ENCODE results near the gene UBE2H.

The UBE2H gene

DNA sequence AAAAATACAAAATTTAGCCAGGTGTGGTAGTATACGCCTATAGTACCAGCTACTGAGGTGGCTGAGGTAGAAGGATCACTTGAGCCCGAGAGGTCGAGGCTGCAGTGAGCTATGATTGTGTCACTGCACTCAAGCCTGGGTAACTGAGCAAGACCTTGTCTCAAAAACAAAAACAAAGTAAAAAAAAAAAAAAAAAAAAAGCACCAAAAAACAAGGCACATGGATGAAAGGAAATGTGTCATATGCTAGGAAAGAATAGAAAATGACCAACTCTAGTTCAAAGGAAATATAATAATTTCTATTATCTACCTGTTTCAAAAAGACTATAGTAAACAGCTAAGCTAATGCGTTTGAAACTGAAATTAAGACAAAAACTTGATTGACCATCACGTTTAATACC lies 33.8 kb downstream of the UBE2H start:
- Histone ChIP-seq H3K9ac (ENCODE audit: low read length) (no peak overlapping the region), H3F3A (ENCODE audit: insufficient read depth, low read length) (peaks cover 4% of the 10 kb centered on the region), H3K4me2 (ENCODE audit: low read depth, low read length) (no peak overlapping the region), H4K20me1 (ENCODE audit: insufficient read depth, low read length) (peaks cover 44% of the 10 kb centered on the region), H3K4me3 (ENCODE audit: low read length) (no peak overlapping the region), H3K9me2 (replicated peaks; ENCODE audit: insufficient read depth, low read length) (no peaks in the 10 kb centered on the region), H3K79me2 (ENCODE audit: low read length) (peaks cover 99% of the 10 kb centered on the region), H3K27me3 (replicated peaks; ENCODE audit: insufficient read depth, low read length) (no peaks in the 10 kb centered on the region), H3K4me1 (ENCODE audit: low read length) (peaks cover 11% of the 10 kb centered on the region), H3K36me3 (replicated peaks; ENCODE audit: insufficient read depth, low read length) (no peaks in the 10 kb centered on the region; the same call in 1 of the 2 replicates), H2AFZ (ENCODE audit: low read length) (no peak overlapping the region), H3K27ac (ENCODE audit: low read length) (no peak overlapping the region), H3K9me3 (replicated peaks; ENCODE audit: insufficient read depth, low read length) (no peaks in the 10 kb centered on the region)
- no peak for DNase-seq
- TF ChIP-seq EZH2 (optimal IDR thresholded peaks at IDR 0.05; ENCODE audit: low read depth, low read length) (no peak), EZH2phosphoT487 (IDR thresholded peaks at IDR 0.05; ENCODE audit: low read length) (no peak)
- TF ChIP-seq, protein P1, sequence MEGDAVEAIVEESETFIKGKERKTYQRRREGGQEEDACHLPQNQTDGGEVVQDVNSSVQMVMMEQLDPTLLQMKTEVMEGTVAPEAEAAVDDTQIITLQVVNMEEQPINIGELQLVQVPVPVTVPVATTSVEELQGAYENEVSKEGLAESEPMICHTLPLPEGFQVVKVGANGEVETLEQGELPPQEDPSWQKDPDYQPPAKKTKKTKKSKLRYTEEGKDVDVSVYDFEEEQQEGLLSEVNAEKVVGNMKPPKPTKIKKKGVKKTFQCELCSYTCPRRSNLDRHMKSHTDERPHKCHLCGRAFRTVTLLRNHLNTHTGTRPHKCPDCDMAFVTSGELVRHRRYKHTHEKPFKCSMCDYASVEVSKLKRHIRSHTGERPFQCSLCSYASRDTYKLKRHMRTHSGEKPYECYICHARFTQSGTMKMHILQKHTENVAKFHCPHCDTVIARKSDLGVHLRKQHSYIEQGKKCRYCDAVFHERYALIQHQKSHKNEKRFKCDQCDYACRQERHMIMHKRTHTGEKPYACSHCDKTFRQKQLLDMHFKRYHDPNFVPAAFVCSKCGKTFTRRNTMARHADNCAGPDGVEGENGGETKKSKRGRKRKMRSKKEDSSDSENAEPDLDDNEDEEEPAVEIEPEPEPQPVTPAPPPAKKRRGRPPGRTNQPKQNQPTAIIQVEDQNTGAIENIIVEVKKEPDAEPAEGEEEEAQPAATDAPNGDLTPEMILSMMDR (IDR thresholded peaks at IDR 0.05; ENCODE audit: low read length) = no peak

DNA sequence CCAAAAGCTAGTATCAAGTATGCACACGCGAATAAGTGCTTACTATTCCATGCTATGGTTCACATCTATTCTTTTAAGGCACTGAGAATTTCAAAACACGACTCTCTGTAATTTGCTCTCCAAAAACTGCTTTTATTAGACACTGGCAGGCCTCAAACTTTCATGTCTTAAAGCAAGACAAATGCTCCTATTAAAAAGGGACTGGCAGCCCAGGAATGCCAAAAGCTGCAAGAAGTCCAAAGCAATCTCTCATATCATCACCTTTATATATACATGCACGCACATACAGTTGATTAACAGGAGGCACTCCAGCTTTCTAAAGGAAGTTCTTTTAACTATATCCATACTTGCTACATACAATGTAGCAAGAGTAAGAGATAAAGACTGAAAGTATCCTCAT lies 34.8 kb downstream of the UBE2H start:
- no peak overlapping the region for H3K9ac ChIP-seq (ENCODE audit: low read length)
- 0 out of 2 replicates have a peak, but pooled peaks cover 3% of the 10 kb centered on the region for H3K4me1 ChIP-seq (ENCODE audit: low read length)
- no peak overlapping the region for H3K27ac ChIP-seq (ENCODE audit: low read length)
- no peaks in the 10 kb centered on the region for H3K27me3 ChIP-seq (replicated peaks; ENCODE audit: insufficient read depth, low read length)
- H3K9me2 ChIP-seq (replicated peaks; ENCODE audit: insufficient read depth, low read length) = no peaks in the 10 kb centered on the region
- H3K4me2 ChIP-seq (ENCODE audit: low read depth, low read length) = no peak overlapping the region
- H3K4me3 ChIP-seq (ENCODE audit: low read length) = no peak overlapping the region
- no peak for DNase-seq
- no peak for TF ChIP-seq EZH2 (optimal IDR thresholded peaks at IDR 0.05; ENCODE audit: low read depth, low read length)
- TF ChIP-seq, protein P1 (IDR thresholded peaks at IDR 0.05; ENCODE audit: low read length) = no peak
- no peak for TF ChIP-seq EZH2phosphoT487 (IDR thresholded peaks at IDR 0.05; ENCODE audit: low read length)
- H3K36me3 ChIP-seq (replicated peaks; ENCODE audit: insufficient read depth, low read length) = no peaks in the 10 kb centered on the region; the same call in 1 of the 2 replicates
- H4K20me1 ChIP-seq (ENCODE audit: insufficient read depth, low read length) = peaks cover 47% of the 10 kb centered on the region
- no peaks in the 10 kb centered on the region for H3F3A ChIP-seq (ENCODE audit: insufficient read depth, low read length)
- no peaks in the 10 kb centered on the region for H3K9me3 ChIP-seq (replicated peaks; ENCODE audit: insufficient read depth, low read length)
- H2AFZ ChIP-seq (ENCODE audit: low read length) = no peak overlapping the region
- peaks cover 99% of the 10 kb centered on the region for H3K79me2 ChIP-seq (ENCODE audit: low read length)

DNA sequence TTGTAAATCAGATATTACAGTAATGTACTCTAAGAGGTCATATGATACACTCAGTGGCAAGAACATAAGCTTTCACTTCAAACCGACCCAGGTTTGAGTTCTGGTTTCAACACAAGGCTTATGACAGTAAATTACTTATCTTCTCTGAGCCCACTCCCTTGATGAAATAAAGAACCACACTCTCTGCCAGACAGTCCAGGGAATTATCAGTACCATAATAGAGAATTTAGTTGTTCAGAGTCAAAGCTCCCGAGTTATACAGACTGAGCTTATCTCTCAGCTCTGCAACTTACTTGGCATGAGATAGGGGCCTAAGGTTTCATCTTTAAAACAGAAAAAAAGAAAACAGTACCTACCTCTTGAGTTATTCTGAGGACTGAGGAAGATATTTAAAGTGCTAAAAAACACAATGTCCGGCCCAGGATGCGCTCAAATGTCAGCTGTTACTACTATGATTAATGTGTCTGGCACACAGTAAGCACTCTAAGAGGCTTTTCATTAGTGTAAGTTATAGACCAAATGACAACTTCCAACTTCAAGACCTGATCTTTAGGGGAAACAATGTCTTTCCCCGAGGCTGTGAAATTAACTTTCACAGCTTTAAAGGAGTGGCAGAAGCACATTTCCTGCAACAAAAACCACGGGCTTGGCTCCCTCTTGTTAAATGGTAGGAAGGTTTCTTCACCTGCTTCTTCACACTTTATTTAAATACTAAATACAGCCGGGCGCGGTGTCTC lies 38.1 kb downstream of the UBE2H start:
- Histone ChIP-seq H3K9ac (ENCODE audit: low read length) (no peak overlapping the region), H3K9me2 (replicated peaks; ENCODE audit: insufficient read depth, low read length) (no peaks in the 10 kb centered on the region), H3F3A (ENCODE audit: insufficient read depth, low read length) (no peaks in the 10 kb centered on the region), H3K27me3 (replicated peaks; ENCODE audit: insufficient read depth, low read length) (no peaks in the 10 kb centered on the region), H3K4me1 (ENCODE audit: low read length) (0 out of 2 replicates have a peak, but pooled peaks cover 3% of the 10 kb centered on the region), H3K4me3 (ENCODE audit: low read length) (no peak overlapping the region), H2AFZ (ENCODE audit: low read length) (no peak overlapping the region), H3K4me2 (ENCODE audit: low read depth, low read length) (no peak overlapping the region), H3K27ac (ENCODE audit: low read length) (no peak overlapping the region), H3K79me2 (ENCODE audit: low read length) (peaks cover 100% of the 10 kb centered on the region), H3K9me3 (replicated peaks; ENCODE audit: insufficient read depth, low read length) (no peaks in the 10 kb centered on the region), H4K20me1 (ENCODE audit: insufficient read depth, low read length) (peaks cover 44% of the 10 kb centered on the region), H3K36me3 (replicated peaks; ENCODE audit: insufficient read depth, low read length) (no peaks in the 10 kb centered on the region)
- TF ChIP-seq, protein P1 (IDR thresholded peaks at IDR 0.05; ENCODE audit: low read length) = no peak
- TF ChIP-seq EZH2 (optimal IDR thresholded peaks at IDR 0.05; ENCODE audit: low read depth, low read length) = no peak
- TF ChIP-seq EZH2phosphoT487 (IDR thresholded peaks at IDR 0.05; ENCODE audit: low read length) = no peak
- DNase-seq = no peak

Data from MM.1S (cell line).